GM19395 (cell line): ENCODE data around the gene UGP2.
"Not testable (repeated sequence)": the region's sequence is repeated elsewhere in the genome, so short reads cannot be mapped to it uniquely, and the experiment has no call there.

Source experiments
- ATAC-seq: cut with Tn5 transposase; IDR thresholded peaks from one replicate; pipeline ENCODE4 v1.9.1; 2021; ENCODE audit warnings: mild to moderate bottlenecking, moderate library complexity; ENCODE audit not compliant: unreplicated experiment

Gene UGP2

DNA sequence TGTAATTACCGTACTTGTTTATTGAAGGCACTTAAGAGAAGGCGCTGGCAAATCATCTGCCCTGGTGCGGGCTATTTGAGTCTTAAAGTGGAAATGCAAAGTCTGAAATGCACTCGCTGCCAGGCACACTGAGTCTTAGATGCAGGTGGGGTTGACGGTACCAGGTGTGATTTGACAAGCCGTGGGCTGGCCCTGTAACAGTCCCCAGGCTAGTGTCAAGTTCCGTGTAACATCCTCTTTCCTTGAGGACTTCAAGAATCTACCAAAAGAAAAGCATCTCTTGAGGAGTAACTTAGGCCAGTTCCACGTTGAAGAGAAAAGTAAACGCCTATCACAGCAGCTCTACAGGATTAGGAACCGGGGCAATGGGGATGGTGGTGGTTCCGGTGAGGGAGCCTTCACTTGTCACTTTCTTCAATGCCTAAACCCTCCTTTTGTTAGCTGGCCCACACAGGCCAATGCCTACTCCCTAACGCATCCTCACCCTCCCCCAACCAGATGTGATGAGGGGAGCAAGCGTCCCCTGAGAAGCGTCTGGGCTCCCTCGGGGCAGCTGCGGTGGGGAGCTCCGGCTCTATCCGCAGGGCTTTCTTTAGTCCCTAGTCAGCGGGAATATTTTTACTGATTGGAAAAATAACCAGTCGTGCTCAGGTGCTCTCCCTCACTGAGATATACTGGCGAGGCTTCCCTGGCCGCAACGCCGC is 1.5 kb upstream of the UGP2 start:
- peak; percentile 43 for ATAC-seq

DNA sequence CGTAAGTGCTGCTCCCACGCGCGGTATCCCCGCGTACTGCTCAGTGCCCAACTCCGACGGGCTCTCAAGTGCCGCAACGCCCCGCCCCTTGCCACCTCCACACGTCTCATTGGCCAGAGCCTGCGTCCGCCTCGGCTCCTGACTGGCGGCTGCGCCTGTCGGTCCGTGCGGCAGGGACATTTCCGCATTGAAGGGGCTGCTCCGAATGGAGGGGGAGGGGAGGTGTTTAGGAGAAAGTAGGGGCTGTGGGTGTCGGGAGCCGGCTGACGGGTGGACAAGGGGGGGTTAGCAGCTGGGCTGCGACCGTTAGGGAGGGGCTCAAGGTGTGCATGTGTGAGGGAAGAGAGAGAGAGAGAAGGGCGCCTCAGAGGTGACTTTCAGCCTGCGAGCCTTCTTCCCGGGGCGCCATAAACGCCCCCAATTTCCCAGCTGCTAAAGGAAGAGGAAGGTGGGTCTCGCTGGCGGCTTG is 877 bp upstream of the UGP2 start:
- peak; percentile 89 for ATAC-seq

DNA sequence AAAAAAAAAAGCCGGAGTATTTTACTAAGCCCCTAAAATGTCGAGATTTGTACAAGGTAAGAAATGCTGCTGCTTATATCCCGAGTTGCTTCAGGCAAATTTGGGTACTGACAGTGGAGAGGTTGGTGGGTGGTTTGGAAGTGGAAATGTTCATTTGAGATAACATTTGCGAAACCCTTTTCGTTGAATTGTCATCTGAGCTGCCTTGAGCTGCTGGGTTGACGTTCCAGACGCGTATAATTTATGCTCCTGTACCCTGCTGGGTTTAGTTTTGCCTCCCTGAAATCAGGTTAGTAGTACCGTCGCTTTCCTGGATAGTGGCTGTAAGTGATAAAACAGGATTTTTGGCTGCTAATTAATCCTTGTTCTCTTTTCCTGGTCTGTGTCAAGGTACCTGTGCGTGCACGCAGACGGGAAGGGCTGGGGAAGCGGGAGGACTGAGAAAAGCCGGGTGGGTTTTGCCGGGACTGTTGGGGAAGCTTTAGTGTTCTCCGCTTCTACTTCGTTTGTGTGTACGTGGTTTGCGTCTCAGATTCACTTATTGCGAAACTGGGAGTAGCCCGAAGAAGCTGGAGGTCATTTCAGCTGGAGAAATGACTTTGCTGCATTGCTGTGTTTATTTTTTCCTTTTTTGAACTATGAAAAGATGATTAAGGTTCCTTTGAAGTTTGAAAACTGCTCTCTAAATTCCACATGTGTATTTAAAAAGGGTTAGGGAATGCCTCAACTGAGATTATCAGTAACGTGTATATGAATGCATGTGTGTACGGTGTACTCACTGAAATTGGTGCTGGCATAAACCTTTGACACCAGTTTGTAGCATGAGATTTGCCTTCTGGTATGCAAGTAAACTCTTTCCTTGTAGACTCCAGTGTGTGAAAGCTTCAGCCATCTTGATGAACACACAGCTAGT is 709 bp downstream of the UGP2 start:
- no peak for ATAC-seq

DNA sequence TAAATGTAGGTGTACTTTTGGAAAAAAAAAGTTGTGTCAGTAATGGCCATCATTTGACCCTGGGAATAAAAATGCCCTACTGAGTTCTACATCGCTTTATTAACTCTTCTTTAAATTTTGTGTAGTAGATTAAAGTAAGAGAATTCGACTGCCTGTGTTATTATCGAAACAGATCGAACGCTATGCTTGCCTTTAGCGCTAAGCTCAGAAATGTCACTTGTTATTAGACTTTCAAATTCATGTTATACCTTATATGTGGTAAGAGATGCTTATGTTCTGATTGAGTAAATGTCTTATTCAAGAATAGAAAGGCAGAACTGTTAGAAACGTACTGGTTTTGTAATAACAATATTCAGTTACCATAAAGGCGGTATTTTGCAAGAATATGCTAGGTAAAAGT is 1.4 kb downstream of the UGP2 start:
- ATAC-seq, result no peak

DNA sequence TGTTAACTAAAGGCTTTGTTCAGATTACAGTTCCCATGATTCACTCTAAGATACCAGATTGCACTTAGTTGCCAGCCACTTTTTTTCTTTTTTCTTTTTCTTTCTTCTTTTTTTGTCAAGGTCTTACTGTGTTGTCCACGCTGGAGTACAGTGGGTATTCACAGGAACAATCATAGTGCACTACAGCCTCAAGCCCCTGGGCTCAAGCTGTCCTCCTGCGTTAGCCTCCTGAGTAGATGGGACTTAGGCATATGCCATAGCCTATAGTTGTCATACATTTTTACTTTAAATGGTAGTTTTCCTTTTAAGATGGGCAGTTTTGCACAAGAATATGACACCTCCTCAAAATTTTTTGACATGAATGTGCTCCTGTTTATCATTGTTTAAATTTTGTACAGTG is 2.1 kb downstream of the UGP2 start:
- no peak for ATAC-seq

DNA sequence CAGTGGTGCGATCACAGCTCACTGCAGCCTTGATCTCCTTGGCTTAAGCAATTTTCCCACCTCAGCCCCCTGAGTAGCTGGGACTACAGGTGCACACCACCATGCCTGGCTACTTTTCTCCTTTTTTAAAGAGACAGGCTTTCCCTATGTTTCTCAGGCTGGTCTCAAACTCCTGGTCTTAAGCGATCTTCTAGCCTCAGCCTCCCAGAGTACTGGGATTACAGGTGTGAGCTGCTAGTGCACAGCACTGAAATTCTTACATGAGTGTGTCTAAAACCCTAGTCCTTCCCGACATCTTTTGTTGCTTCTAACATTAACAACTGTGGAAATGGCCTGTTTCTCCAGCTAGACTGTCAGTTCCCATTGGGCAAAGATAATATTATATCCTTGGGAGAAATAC is 2.9 kb downstream of the UGP2 start:
- no peak for ATAC-seq

DNA sequence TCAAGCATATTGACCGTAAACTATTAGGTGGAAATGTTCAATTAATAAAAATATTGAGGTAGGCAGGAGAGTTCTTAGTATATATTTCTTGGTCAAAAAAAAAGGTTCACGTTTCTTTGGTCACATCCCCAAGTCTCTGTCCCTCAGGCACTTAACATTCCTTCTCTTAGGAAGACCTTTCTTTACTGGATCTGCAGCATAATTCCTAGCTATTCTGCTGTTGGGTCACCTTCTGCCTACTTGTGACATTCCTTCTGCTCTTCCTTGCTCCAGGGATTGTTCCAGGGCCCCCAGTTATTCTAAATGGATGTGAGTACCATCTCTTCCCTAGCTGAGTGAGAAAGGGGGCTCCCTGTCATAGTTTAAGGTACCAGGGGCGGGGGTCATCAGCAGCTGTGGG is 4.2 kb downstream of the UGP2 start:
- ATAC-seq, result no peak

DNA sequence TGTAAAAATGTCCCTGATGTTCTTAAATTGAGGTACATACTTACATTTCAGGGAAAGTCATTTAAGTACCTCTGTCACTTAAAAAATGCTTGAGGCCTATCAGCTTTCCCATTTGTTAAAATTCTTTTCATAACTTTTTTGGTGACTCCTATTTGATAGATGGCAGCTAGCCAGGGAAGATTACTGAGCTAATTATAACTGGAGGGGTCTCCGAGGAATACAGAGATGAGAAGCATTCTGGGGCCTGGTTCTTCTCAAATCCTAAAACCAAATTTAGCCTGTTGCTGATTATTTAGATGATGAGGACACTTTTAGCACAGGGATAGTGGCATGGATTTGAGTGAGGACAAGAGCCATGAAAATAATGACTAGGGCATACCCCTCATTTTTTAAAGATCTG is 4.8 kb downstream of the UGP2 start:
- no peak for ATAC-seq

DNA sequence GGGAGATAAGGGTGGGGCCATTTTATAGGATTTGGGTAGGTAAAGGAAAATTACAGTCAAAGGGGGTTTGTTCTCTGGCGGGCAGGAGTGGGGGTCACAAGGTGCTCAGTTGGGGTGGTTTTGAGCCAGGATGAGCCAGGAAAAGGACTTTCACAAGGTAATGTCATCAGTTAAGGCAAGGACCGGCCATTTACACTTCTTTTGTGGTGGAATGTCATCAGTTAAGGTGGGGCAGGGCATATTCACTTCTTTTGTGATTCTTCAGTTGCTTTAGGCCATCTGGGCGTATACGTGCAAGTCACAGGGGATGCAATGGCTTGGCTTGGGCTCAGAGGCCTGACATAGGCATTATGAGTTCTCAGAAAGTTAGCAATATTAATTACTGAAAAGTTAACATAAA is 5.9 kb downstream of the UGP2 start:
- ATAC-seq, result not testable (repeated sequence)

DNA sequence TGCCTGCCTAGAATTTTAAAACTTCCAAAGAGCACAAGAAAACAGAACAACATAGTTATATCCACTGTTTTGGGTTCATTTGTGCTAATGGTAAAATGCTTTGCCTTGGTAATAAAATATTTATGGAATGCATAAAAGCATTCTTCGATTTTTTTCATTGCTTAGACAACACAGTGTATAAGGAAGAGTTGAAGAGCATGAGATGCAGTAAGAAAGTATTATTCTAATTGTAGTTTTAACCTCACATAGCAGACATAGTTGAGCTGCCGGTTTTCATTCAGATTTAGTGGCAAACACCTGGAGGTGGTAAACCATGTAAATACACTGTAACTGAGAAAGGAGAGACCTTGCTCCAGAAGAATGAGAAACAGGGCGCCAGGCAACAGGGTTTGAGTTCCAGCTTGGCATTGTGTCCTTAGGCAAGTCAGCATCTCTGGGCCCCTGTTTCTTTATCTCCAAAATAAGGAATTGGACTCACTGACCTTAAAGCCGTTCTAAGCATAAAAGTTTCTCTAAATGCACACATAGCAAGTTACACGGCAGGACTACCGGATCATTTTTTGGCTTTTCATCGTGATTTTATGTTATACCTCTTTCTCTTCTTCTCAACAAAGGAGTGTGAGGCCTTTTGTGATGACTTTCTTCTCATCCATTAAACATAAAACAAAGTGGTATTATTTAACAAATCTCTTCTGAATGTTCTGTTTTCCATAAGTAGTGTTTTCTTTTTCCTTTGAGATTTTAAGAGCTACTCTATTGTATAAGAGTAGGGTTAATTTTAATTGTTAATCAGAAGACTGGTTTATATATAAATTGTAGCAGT is 7.9 kb downstream of the UGP2 start:
- no peak for ATAC-seq

DNA sequence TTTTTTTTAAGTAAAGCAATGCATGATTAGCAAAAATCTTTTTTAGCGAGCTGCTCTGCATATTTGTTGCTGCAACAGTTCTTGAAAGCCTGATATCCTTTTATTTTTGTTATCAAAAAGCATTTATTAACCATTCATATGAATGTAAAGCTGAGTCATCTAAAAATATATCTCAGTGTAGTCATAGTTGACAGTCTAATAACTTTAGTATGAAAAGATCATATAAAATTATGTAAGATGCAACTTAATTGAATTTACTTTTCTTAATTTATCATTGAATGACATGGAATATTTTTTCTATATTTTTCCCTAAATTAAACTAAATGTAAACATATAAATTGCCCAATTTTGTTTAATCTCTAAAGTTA is 8.5 kb downstream of the UGP2 start:
- no peak for ATAC-seq

DNA sequence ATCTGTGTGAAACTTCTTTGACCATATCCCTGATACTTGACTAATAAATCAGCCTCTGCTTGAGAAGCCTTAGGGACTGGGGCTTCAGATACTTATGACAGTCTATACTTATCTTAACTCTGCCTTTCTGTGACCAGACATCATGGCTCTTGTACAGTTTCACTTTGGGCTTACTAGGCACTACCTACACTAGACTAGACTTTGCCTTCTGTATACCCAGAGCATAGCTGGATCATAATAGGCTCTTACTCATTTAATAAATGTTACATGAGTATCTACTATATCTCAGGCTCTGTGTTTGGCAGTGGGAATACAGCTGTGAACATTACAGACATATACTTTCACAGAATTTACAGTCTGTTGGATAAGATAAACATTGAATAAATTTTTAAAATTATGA is 9.0 kb downstream of the UGP2 start:
- no peak for ATAC-seq

DNA sequence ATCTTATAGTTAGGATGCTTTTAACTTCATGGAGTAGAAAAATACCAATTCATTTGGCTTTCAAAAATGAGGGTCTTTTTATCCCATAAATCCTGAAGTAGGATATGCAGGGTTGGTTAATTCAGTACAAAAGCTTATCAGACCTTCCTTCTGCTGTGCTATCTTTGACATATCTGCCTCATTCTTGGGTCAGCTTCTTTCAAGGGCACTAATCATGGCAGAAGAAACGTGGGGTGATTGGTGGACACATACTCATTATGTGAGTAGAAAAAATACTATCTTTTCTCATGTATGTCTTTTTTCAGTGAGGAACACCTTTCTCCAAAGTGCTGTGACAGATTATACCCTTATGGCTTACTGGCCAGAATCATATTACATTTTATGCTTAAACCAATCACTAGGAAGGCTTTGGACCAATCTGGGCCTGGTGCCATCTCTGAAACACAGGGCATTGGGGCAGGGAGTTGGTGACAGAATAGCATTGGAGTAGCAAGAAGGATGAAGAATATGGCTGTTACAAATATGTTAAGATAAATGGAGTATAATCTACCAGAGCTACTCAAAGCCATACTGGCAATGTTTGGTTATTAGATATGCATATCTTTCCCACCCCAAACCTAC is 10.1 kb downstream of the UGP2 start:
- ATAC-seq, result no peak

DNA sequence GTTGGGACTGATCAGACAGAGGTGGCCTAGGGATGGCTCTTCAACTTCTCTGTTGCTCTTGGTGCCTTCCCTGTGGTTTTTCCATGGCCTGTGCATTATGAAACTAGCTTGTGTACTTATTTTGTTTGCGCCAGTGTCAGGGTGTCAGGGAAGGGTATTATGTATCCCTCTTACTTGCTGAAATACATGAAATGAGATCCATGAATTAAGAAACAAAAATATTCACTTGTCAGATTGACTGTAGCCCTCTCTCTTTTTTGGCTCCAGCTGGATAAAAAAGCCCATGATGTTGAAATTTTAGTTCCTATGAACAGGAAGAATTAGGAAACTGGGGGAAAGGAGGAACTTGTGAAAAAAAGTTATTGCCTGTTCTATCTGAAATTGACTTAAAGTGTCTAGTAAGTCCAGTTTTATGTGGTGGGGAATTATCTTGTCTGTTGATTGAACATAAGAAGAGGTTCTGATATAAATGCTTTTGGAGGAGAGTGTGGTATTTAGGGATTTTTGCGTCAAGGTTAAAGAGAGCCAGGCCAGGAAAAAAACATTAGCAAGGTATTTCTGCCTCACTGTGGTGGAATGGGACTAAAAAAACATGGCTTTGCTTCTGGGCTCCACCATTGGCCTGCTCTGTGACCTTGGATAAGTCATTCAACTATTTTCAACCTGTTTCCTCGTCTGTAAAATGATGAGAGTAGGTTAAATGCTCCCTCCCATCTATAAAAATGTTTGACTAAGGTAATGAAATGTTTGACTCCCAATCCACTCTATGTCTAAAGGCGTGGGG is 12.0 kb downstream of the UGP2 start:
- no peak for ATAC-seq

DNA sequence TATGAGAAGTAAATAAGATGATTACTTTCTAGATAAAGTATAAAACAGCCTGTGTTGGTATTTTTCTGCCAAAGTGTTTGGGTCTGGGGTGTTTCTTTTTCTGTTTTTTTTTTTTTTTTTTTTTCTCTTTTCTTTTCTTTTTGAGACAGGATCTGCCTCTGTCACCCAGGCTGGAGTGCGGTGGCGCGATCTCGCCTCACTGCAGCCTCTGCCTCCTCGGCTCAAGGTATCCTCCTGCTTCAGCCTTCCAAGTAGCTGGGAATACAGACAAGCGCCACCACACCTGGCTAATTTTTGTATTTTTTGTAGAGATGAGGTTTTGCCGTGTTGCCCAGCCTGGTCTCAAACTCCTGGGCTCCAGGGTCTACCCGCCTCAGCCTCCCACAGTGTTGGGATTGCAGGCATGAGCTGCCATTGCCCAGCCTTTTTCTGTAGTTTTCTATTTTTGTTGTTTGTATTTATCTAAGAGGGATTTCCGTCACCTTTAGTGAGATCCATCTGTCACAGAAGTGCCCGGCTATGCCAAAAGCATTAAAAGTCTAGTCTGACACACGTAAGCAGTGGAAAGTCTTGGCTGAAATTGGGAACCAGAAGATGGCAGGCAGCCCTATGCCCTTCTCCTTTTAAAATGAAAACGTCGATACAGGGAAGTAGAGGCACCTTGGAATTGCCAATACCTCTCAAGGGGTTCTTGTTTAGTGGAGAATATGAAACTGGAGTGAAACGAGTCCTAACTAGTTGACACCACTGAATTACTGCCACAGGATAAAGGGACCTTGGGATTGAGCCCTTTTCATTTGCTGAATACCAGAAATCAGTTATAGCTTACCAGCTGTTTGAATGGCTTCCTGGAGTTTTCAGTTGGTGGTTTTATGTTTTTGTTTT is 14.0 kb downstream of the UGP2 start:
- ATAC-seq, result no peak

DNA sequence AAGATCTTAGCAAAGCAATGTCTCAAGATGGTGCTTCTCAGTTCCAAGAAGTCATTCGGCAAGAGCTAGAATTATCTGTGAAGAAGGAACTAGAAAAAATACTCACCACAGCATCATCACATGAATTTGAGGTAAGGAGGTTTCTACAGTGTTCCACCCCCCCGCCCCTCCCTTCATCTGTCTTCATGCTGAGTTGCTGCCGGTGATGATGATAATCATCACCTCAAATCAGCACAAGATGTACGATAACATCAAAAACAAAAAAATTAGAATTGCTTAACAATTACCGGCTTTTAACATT is 14.6 kb downstream of the UGP2 start:
- ATAC-seq, result no peak

DNA sequence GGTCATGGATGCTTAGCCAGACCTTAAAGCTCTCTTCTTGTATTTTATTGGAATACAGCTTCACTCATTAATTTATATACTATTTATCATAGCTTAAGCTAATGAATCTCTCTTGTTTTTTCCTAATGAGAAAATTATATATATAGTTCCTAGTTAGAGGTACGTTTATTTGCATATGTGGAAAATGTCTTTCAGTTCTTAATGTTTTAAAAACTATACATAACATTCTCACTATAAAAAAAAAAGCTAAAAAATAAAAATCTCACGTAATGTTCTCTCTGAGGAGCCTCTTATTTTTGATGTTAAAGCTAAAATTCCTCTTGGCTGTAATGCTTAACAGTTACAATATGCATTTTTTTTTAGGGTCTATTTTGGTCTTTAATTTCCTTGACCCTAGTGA is 16.6 kb downstream of the UGP2 start:
- ATAC-seq, result no peak

DNA sequence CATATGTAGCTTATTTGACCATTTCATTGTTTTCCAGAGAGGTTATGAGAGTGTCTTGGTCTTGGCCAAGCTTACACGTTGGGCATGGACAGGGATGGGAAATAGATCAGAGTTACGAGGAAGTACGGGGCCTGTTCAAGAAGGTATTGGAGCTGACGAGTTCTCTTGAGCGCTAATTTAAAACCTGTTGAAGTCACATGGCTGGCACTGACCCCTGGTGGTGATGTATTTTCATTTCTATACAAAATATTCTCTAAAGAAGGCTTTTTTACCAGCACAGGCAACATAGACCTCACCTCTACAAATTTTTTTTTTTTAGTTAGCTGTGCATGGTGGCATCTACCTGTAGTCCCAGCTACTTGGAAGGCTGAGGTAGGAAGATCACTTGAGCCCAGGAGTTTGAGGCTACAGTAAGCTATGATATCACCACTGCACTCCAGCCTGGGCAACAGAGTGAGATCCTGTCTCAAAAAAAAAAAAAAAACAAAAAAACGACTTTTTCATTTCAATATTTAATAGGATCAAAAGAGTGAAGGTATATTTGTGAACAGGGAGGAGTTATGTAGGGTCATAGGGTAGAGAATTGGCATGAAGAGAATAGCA is 19.6 kb downstream of the UGP2 start:
- peak; percentile 56 for ATAC-seq

DNA sequence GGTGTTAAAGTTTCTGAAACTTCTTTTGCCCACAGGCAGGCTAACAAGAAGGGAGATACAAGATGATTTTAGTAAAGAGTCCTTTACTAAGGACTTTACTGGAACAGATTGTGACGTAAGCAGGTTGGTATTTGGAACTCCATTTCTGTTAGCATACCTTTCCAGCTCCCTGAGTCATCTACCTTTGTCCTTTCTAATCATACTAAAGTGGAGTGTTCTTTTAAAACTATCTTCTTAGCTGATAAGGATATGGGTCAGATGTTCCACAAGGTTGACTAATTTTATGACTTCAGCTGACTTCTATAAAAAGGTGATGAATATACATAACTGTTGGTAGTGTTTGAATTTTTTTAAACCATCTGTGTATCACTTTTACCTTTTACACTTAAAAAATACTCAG is 21.1 kb downstream of the UGP2 start:
- ATAC-seq, result no peak
